GM21529 (cell line): ENCODE results near the gene RNU6-1.
A peak's percentile ranks its signal among the peaks of the same experiment; 100 is the strongest.

Experiments used
- ATAC-seq: cut with Tn5 transposase; IDR thresholded peaks from one replicate; pipeline ENCODE4 v1.9.1; 2021; ENCODE audit not compliant: unreplicated experiment

The RNU6-1 gene

GRCh38 chr15:67839929-67840748, at the start of gene RNU6-1:
Gene RNU6-1 (minus strand): TSS chr15:67840045.
- ATAC-seq, result peak; percentile 76

GRCh38 chr15:67887776-67888175, 47.9 kb upstream of the RNU6-1 start:
- ATAC-seq, result no peak

GRCh38 chr15:67885861-67886260, 46.0 kb upstream of the RNU6-1 start:
- ATAC-seq, result no peak

GRCh38 chr15:67885175-67885523, 45.3 kb upstream of the RNU6-1 start:
- no peak for ATAC-seq

- ATAC-seq, result no peak
These were observed 44.8 kb upstream of the RNU6-1 start for GRCh38 chr15:67884514-67885174.

- no peak for ATAC-seq
These were observed 44.2 kb upstream of the RNU6-1 start for GRCh38 chr15:67884009-67884408.

GRCh38 chr15:67883234-67883773, 43.5 kb upstream of the RNU6-1 start:
- ATAC-seq, result no peak

GRCh38 chr15:67882487-67883233, 42.8 kb upstream of the RNU6-1 start:
- ATAC-seq, result no peak

- no peak for ATAC-seq
These were observed 40.9 kb upstream of the RNU6-1 start for GRCh38 chr15:67880651-67881182.

GRCh38 chr15:67879440-67880129, 39.7 kb upstream of the RNU6-1 start:
- no peak for ATAC-seq

GRCh38 chr15:67878712-67879206, 38.9 kb upstream of the RNU6-1 start:
- no peak for ATAC-seq

GRCh38 chr15:67873777-67874176, 33.9 kb upstream of the RNU6-1 start:
- ATAC-seq, result no peak

GRCh38 chr15:67870868-67871408, 31.1 kb upstream of the RNU6-1 start:
- no peak for ATAC-seq

- ATAC-seq, result no peak
These were observed 29.9 kb upstream of the RNU6-1 start for GRCh38 chr15:67869701-67870100.

- no peak for ATAC-seq
These were observed 25.9 kb upstream of the RNU6-1 start for GRCh38 chr15:67865766-67866165.

- no peak for ATAC-seq
These were observed 25.5 kb upstream of the RNU6-1 start for GRCh38 chr15:67865331-67865730.

- ATAC-seq, result peak; percentile 76
These were observed 23.7 kb upstream of the RNU6-1 start for GRCh38 chr15:67863442-67863987.

GRCh38 chr15:67862750-67863441, 23.1 kb upstream of the RNU6-1 start:
- ATAC-seq, result no peak

- ATAC-seq, result no peak
These were observed 22.1 kb upstream of the RNU6-1 start for GRCh38 chr15:67861983-67862382.
